HEK293 (cell line): ENCODE measurements around the gene CHAC1.
A peak's percentile ranks its signal among the peaks of the same experiment; 100 is the strongest.

ENCODE experiments used
- BCL11A ChIP-seq: fragments of 450-650 bp; formaldehyde crosslinking; IDR thresholded peaks from 2 replicates; pipeline ENCODE4 v1.5.1; 2016; ENCODE audit warnings: low read depth, missing biosample characterization, missing genetic modification characterization
- ELK4 ChIP-seq: IDR thresholded peaks from 2 replicates; pipeline ENCODE4 v1.6.1; 2011; ENCODE audit warnings: mild to moderate bottlenecking, low read depth, low read length, borderline replicate concordance
- GFI1B ChIP-seq: fragments of 450-650 bp; formaldehyde crosslinking; IDR thresholded peaks from 2 replicates; pipeline ENCODE4 v1.5.1; 2016; ENCODE audit warnings: missing biosample characterization, missing genetic modification characterization
- HOXC10 ChIP-seq: sonication (generic); formaldehyde crosslinking; IDR thresholded peaks from 2 replicates; pipeline ENCODE4 v1.8.1; 2023; ENCODE audit warnings: mild to moderate bottlenecking, missing genetic modification reagents
- HOXD13 ChIP-seq: sonication (generic); formaldehyde crosslinking; IDR thresholded peaks from 2 replicates; pipeline ENCODE4 v1.8.0; 2022; ENCODE audit warnings: missing genetic modification reagents, borderline replicate concordance
- TRIM28 ChIP-seq: IDR thresholded peaks from 2 replicates; pipeline ENCODE4 v1.6.1; 2011; ENCODE audit warnings: low read length, control low read depth, borderline replicate concordance
- ZBTB10 ChIP-seq: fragments of 450-650 bp; formaldehyde crosslinking; IDR thresholded peaks from 2 replicates; pipeline ENCODE4 v1.5.1; 2016; ENCODE audit warnings: missing biosample characterization, missing genetic modification characterization
- ZBTB26 ChIP-seq: fragments of 450-650 bp; formaldehyde crosslinking; optimal IDR thresholded peaks from 2 replicates; pipeline ENCODE3; 2016; ENCODE audit warnings: missing biosample characterization, mild to moderate bottlenecking, missing genetic modification characterization
- ZBTB48 ChIP-seq: fragments of 450-650 bp; formaldehyde crosslinking; IDR thresholded peaks from 2 replicates; pipeline ENCODE4 v1.5.1; 2016; ENCODE audit warnings: missing biosample characterization, missing genetic modification characterization
- ZIC2 ChIP-seq: fragments of 450-650 bp; formaldehyde crosslinking; IDR thresholded peaks from 2 replicates; pipeline ENCODE4 v1.5.1; 2016; ENCODE audit warnings: missing biosample characterization, missing genetic modification characterization
- ZNF114 ChIP-seq: fragments of 450-650 bp; formaldehyde crosslinking; IDR thresholded peaks from 2 replicates; pipeline ENCODE4 v1.5.0; 2017; ENCODE audit warnings: missing biosample characterization, missing genetic modification characterization
- ZNF140 ChIP-seq: fragments of 450-650 bp; formaldehyde crosslinking; IDR thresholded peaks from 2 replicates; pipeline ENCODE4 v1.5.1; 2016; ENCODE audit warnings: missing biosample characterization, missing genetic modification characterization
- ZNF169 ChIP-seq: fragments of 450-650 bp; formaldehyde crosslinking; IDR thresholded peaks from 2 replicates; pipeline ENCODE4 v1.5.1; 2016; ENCODE audit warnings: missing biosample characterization, missing genetic modification characterization
- ZNF24 ChIP-seq: fragments of 450-650 bp; formaldehyde crosslinking; IDR thresholded peaks from 2 replicates; pipeline ENCODE4 v1.5.1; 2016; ENCODE audit warnings: missing biosample characterization, missing genetic modification characterization
- ZNF280C ChIP-seq: fragments of 450-650 bp; formaldehyde crosslinking; IDR thresholded peaks from 2 replicates; pipeline ENCODE4 v1.5.1; 2016; ENCODE audit warnings: missing biosample characterization, missing genetic modification characterization
- ZNF423 ChIP-seq: fragments of 450-650 bp; formaldehyde crosslinking; IDR thresholded peaks from 2 replicates; pipeline ENCODE4 v1.5.1; 2016; ENCODE audit warnings: missing biosample characterization, missing genetic modification characterization
- ZNF449 ChIP-seq: fragments of 450-650 bp; formaldehyde crosslinking; IDR thresholded peaks from 2 replicates; pipeline ENCODE4 v1.5.1; 2017; ENCODE audit warnings: missing biosample characterization, mild to moderate bottlenecking, missing genetic modification characterization, moderate library complexity
- ZNF529 ChIP-seq: fragments of 450-650 bp; formaldehyde crosslinking; IDR thresholded peaks from 2 replicates; pipeline ENCODE4 v1.5.1; 2017; ENCODE audit warnings: missing genetic modification characterization, missing biosample characterization; ENCODE audit not compliant: insufficient replicate concordance
- ZNF548 ChIP-seq: fragments of 450-650 bp; formaldehyde crosslinking; IDR thresholded peaks from 2 replicates; pipeline ENCODE4 v1.5.1; 2016; ENCODE audit warnings: missing biosample characterization, missing genetic modification characterization
- ZNF549 ChIP-seq: fragments of 450-650 bp; IDR thresholded peaks from 2 replicates; pipeline ENCODE4 v1.5.1; 2018; ENCODE audit warnings: missing biosample characterization, missing genetic modification characterization, mild to moderate bottlenecking, inconsistent platforms, moderate library complexity
- ZNF571 ChIP-seq: fragments of 450-650 bp; formaldehyde crosslinking; IDR thresholded peaks from 2 replicates; pipeline ENCODE4 v1.5.0; 2017; ENCODE audit warnings: missing biosample characterization, missing genetic modification characterization
- ZNF585B ChIP-seq: fragments of 450-650 bp; formaldehyde crosslinking; IDR thresholded peaks from 2 replicates; pipeline ENCODE4 v1.5.1; 2016; ENCODE audit warnings: missing biosample characterization, missing genetic modification characterization
- ZNF707 ChIP-seq: fragments of 450-650 bp; formaldehyde crosslinking; IDR thresholded peaks from 2 replicates; pipeline ENCODE4 v1.5.1; 2016; ENCODE audit warnings: missing biosample characterization, missing genetic modification characterization
- TF ChIP-seq, protein P1 (sequence below): fragments of 450-650 bp; formaldehyde crosslinking; IDR thresholded peaks from 2 replicates; pipeline ENCODE4 v1.5.1; 2016; ENCODE audit warnings: missing biosample characterization, missing genetic modification characterization
- TF ChIP-seq, protein P2 (sequence below): fragments of 450-650 bp; formaldehyde crosslinking; IDR thresholded peaks from 2 replicates; pipeline ENCODE4 v1.5.1; 2016; ENCODE audit warnings: missing biosample characterization, missing genetic modification characterization
- TF ChIP-seq, protein P3 (sequence below): sonication (generic); formaldehyde crosslinking; IDR thresholded peaks from 2 replicates; pipeline ENCODE4 v1.8.1; 2022; ENCODE audit warnings: mild to moderate bottlenecking, moderate library complexity, missing genetic modification reagents

The CHAC1 gene

DNA sequence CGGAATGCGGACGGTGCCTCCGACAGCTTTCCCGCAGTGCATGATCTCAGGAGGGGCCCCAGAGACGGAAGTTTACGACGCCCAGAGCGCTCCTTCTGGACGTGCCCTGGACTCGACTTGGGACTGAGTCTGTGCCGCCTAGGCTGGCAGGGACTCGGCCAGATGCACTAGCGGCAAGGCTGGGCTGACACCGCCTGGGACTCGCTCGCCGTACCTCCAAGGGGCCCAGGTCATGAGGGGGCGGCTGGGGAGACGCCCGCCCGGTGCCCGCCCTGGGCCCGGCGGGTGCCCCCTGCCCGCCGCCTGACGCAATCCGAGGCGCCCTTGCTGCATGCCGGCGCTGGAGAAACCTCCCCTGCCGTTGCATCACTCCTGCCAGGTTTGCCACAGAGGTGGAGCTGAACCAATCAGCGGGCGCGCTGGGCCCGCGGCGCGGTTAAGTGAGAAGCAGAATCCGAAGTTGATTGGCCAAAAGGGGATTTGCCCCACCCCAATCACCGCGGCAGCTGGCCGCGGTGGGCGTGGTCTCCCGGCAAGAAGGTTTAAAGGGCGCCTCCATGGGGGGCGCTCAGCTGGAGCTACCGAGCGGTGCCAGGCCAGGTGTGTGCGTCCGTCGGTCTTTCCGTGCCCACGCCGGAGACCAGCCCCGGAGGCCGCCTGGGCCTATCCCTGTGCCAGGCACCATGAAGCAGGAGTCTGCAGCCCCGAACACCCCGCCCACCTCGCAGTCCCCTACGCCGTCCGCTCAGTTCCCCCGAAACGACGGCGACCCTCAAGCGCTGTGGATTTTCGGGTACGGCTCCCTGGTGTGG lies at the start of gene CHAC1 (continued):
- TF ChIP-seq ZNF280C (tag by site-specific recombination) (no peak), HOXC10 (no peak), ZNF529 (tag by site-specific recombination) (no peak), ZNF585B (tag by site-specific recombination) (no peak), ZNF114 (tag by site-specific recombination) (no peak), ZIC2 (tag by site-specific recombination) (peak; percentile 89), ZBTB10 (peak; percentile 63; the same call in 1 of the 2 replicates), HOXD13 (CRISPR knock-in tag) (no peak), ZNF549 (tag by site-specific recombination) (no peak), ZNF169 (tag by site-specific recombination) (no peak), ZNF707 (tag by site-specific recombination) (no peak), ZBTB26 (tag by site-specific recombination) (peak; percentile 60), GFI1B (tag by site-specific recombination) (no peak), ZNF423 (peak; percentile 78), ZBTB48 (tag by site-specific recombination) (peak; percentile 90), ZNF140 (tag by site-specific recombination) (no peak), ZNF548 (tag by site-specific recombination) (no peak), TRIM28 (no peak), ELK4 (no peak), ZNF449 (no peak), ZNF571 (tag by site-specific recombination) (no peak), BCL11A (tag by site-specific recombination) (no peak), ZNF24 (no peak)
- TF ChIP-seq, protein P1, sequence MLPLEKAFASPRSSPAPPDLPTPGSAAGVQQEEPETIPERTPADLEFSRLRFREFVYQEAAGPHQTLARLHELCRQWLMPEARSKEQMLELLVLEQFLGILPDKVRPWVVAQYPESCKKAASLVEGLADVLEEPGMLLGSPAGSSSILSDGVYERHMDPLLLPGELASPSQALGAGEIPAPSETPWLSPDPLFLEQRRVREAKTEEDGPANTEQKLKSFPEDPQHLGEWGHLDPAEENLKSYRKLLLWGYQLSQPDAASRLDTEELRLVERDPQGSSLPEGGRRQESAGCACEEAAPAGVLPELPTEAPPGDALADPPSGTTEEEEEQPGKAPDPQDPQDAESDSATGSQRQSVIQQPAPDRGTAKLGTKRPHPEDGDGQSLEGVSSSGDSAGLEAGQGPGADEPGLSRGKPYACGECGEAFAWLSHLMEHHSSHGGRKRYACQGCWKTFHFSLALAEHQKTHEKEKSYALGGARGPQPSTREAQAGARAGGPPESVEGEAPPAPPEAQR (tag by site-specific recombination), result no peak
- TF ChIP-seq, protein P2, sequence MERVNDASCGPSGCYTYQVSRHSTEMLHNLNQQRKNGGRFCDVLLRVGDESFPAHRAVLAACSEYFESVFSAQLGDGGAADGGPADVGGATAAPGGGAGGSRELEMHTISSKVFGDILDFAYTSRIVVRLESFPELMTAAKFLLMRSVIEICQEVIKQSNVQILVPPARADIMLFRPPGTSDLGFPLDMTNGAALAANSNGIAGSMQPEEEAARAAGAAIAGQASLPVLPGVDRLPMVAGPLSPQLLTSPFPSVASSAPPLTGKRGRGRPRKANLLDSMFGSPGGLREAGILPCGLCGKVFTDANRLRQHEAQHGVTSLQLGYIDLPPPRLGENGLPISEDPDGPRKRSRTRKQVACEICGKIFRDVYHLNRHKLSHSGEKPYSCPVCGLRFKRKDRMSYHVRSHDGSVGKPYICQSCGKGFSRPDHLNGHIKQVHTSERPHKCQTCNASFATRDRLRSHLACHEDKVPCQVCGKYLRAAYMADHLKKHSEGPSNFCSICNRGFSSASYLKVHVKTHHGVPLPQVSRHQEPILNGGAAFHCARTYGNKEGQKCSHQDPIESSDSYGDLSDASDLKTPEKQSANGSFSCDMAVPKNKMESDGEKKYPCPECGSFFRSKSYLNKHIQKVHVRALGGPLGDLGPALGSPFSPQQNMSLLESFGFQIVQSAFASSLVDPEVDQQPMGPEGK (tag by site-specific recombination), result peak; percentile 96
- TF ChIP-seq, protein P3, sequence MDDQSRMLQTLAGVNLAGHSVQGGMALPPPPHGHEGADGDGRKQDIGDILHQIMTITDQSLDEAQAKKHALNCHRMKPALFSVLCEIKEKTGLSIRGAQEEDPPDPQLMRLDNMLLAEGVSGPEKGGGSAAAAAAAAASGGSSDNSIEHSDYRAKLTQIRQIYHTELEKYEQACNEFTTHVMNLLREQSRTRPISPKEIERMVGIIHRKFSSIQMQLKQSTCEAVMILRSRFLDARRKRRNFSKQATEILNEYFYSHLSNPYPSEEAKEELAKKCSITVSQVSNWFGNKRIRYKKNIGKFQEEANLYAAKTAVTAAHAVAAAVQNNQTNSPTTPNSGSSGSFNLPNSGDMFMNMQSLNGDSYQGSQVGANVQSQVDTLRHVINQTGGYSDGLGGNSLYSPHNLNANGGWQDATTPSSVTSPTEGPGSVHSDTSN (CRISPR knock-in tag), result no peak
